Measurements from ENCODE around the gene PCDH1.

GRCh38 chr5:141852448-141852847, 25.8 kb downstream of the PCDH1 start:
- TF ChIP-seq POLR2A (IDR thresholded peaks at IDR 0.05) (no peak), CTCF (IDR thresholded peaks at IDR 0.05) (no peak)
